Bronchial epithelial cell (primary cell): ENCODE results near the gene PSMB7. TPM values are rescaled to one million over a fixed set of nuclear protein-coding genes. Genes with fewer than 3 reads are reported as not detected.

Source experiments
- DNase-seq: peaks from one replicate; pipeline ENCODE4 v3.0.0-alpha.2; 2010; ENCODE audit warnings: low read depth
- FAIRE-seq: peaks from 2 replicates; lab custom pipeline; 2011; peaks lifted over from hg19 to GRCh38; lab: Jason Lieb, UNC
- H3K27me3 ChIP-seq: 2 replicates; pipeline ENCODE4 v1.5.1; 2011; ENCODE audit warnings: low read length; ENCODE audit not compliant: control insufficient read depth, insufficient read depth
- H3K36me3 ChIP-seq: 2 replicates; pipeline ENCODE4 v1.5.1; 2011; ENCODE audit warnings: low read length; ENCODE audit not compliant: control insufficient read depth, insufficient read depth
- H3K4me3 ChIP-seq: 2 replicates; pipeline ENCODE4 v1.5.1; 2011; ENCODE audit warnings: mild to moderate bottlenecking, low read depth, low read length, control low read depth
- total RNA-seq: library from RNA; depleted of rRNA; stranded (reverse); fragments of >200 nt; gene quantifications from 2 replicates; pipeline ENCODE4 v1.2.1, GENCODE V29; 2014
- TF ChIP-seq, protein P1 (sequence below): IDR thresholded peaks from 2 replicates; pipeline ENCODE4 v1.5.1; 2011; ENCODE audit warnings: mild to moderate bottlenecking, moderate library complexity, low read length, control low read depth, inconsistent platforms; ENCODE audit not compliant: insufficient read depth, severe bottlenecking

The PSMB7 gene
- total RNA-seq, 1 donor from 2014 or later: 335 TPM

DNA sequence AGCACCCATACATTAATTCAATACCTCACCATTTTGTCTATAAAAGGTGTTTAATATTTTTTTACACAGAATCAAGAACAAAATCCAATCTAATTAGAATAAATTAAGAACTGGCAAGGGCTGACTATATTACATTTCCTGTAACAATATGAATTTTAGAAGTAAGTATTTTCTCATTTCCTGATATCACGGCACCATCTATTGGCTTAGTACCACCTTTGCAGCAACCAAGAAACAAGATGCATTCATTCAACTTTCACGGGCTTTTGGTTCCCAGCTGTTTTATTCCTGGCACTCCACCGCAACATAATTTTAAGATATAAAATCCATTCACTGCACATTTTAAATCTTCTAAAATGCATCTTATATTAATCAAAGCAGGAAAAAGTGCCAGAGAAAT lies 20.6 kb downstream of the PSMB7 start:
- no peaks in the 10 kb centered on the region for H3K27me3 ChIP-seq
- peaks cover 2% of the 10 kb centered on the region for H3K36me3 ChIP-seq
- no peak overlapping the region for H3K4me3 ChIP-seq
- DNase-seq (no peak), FAIRE-seq (no peak)
- TF ChIP-seq, protein P1, sequence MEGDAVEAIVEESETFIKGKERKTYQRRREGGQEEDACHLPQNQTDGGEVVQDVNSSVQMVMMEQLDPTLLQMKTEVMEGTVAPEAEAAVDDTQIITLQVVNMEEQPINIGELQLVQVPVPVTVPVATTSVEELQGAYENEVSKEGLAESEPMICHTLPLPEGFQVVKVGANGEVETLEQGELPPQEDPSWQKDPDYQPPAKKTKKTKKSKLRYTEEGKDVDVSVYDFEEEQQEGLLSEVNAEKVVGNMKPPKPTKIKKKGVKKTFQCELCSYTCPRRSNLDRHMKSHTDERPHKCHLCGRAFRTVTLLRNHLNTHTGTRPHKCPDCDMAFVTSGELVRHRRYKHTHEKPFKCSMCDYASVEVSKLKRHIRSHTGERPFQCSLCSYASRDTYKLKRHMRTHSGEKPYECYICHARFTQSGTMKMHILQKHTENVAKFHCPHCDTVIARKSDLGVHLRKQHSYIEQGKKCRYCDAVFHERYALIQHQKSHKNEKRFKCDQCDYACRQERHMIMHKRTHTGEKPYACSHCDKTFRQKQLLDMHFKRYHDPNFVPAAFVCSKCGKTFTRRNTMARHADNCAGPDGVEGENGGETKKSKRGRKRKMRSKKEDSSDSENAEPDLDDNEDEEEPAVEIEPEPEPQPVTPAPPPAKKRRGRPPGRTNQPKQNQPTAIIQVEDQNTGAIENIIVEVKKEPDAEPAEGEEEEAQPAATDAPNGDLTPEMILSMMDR: no peak

DNA sequence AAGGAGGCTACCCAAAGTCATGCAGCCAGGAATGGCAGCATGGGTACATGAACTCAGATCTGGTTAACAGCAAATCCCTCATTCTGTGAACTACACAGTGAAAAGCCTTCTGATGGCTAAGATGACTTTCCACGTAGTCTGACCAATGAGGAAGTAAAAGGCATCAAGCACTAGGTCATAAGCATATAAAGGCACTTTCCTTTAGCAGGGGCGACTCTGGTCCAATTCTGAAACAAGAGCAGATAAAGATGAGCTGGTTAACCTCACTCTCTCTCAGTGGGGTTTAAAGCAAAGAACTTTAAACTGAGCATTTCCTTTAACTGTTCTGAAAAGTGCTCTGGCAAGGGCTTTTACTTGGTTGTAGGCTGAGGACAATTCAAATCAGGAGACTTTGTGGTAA lies 21.1 kb downstream of the PSMB7 start:
- peaks cover 3% of the 10 kb centered on the region for H3K36me3 ChIP-seq
- TF ChIP-seq, protein P1: no peak
- no peaks in the 10 kb centered on the region for H3K27me3 ChIP-seq
- no peak for DNase-seq
- no peak overlapping the region for H3K4me3 ChIP-seq
- no peak for FAIRE-seq

DNA sequence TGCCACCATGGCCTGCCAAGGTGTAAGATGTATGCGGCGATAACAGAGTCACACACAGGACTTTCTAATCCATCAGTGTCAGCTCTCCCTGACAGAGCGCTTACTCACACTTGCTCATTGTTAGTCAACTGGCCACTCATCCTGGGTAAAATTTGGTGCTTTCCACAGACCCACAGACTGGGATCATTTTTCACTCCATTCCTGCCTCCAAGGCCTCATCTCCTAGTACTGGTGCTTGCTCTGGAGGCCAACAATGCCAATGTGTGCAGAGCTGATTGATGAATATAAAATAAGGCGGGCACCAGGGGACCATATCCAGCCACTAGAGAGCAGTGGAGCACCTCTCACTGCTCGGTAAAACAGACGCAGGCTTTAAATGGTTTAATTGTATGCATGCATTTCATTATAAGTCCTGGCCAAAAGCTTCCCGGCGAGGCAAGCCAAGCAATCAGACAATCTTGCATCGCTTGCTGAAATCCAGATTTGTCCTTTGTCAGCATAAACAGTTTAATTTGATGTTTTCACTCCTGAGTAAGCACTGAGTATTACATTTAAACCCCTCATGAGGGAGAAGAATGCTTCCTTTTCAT lies 22.3 kb downstream of the PSMB7 start:
- TF ChIP-seq, protein P1: peak; percentile 56
- DNase-seq: peak; percentile 97
- Histone ChIP-seq H3K36me3 (peaks cover 3% of the 10 kb centered on the region), H3K4me3 (no peak overlapping the region), H3K27me3 (no peaks in the 10 kb centered on the region)
- FAIRE-seq: peak; percentile 32

DNA sequence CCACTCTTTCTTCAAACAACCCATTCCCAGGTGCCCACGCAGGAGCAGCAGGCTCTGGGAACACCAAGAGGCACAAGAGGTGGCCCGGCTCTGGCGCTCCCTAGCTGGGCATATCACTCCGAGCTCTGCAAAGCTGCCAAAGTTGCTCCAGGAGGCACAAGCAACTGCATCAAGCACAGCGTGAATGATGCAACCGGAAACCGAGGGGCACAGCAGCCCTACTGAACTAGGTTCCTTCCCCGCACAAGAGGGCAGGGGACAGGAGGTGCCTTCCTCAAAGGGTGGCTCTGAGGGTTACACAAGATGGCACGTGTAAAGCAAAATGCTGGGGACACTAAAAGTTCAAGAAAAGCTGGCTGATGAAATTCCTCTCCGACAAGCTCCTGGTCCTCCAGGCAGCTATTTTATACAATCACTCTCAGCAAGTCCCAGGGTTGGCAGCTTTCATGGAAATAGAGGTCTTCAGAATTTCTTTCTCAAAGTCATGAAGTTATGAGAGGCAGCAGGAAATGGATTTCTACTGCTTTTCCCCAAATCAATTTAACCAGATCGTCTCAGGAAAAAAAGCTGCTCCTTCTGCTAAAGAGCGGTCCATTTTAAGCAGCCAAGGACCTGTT lies 22.9 kb downstream of the PSMB7 start:
- no peak for FAIRE-seq
- Histone ChIP-seq H3K27me3 (no peaks in the 10 kb centered on the region), H3K36me3 (peaks cover 3% of the 10 kb centered on the region), H3K4me3 (no peak overlapping the region)
- TF ChIP-seq, protein P1: no peak
- no peak for DNase-seq

DNA sequence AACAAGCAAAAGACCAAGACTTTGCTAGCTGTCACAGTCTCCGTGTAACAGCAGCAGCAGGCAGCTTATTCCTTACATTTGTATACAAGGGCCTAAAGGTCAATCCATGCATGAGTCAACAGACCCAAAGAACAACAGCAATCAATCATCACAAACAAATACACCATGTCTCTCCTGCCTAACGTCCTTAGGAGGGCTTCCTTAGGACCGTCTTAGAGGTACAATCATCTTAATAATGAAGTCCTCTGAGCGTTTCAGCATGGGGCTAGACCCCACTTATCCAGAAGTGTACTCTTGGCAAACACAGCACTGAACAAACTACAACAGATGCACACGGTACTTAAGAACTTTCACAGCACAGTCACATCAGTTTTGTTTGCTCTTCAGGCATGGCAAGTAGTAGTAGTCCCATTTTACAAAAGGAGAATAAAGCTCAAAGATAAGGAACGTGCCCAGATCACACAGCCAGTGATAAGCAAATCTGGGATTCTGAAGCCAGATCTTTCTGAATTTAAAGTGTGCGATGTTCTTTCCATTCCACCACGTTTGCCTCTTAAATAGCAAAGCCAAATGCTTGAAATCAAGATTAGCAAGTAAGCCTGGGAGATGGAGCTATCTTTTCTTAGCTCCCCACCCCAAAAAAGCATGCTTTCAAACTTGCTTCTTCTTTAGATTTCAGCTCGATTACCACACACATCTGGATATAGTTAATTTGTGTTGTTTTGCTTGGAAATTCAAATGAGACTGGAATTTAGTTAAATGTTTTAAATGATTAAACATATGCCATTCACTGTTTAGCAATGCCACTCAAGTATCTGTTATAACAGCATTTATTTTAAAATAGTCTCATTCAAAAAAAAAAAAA lies 24.2 kb downstream of the PSMB7 start:
- peaks cover 1% of the 10 kb centered on the region for H3K36me3 ChIP-seq
- no peak overlapping the region for H3K4me3 ChIP-seq
- FAIRE-seq (no peak), DNase-seq (peak; percentile 67)
- no peaks in the 10 kb centered on the region for H3K27me3 ChIP-seq
- TF ChIP-seq, protein P1: no peak
